ENCODE data around the gene POP5.

POP5 gene

GRCh38 chr12:120529641-120530417, 51.4 kb downstream of the POP5 start:
- no peak for ATAC-seq
- TF ChIP-seq PATZ1 (CRISPR knock-in tag; IDR thresholded peaks at IDR 0.05; ENCODE audit: borderline replicate concordance), result no peak

- TF ChIP-seq CSDC2 (CRISPR knock-in tag; IDR thresholded peaks at IDR 0.05) (0 out of 2 replicates have a peak, but pooled peaks have one; percentile 51), ZFP3 (CRISPR knock-in tag; IDR thresholded peaks at IDR 0.05) (peak; percentile 54; the same call in 1 of the 2 replicates), ZNF8 (CRISPR knock-in tag; IDR thresholded peaks at IDR 0.05) (peak; percentile 4; the same call in 1 of the 2 replicates), OSR1 (CRISPR knock-in tag; IDR thresholded peaks at IDR 0.05) (no peak), TSHZ2 (CRISPR knock-in tag; IDR thresholded peaks at IDR 0.05) (peak; percentile 67; the same call in 1 of the 2 replicates)
- ATAC-seq, result peak; percentile 98
These were observed 52.2 kb downstream of the POP5 start, which contains the start of gene COQ5 for GRCh38 chr12:120528861-120529525. TSS of gene COQ5 (minus strand) at chr12:120529158. CDS start at chr12:120529141, 17 bp downstream.
